K562 (cell line): ENCODE results near the gene CCR6. TPM values are rescaled to one million over a fixed set of nuclear protein-coding genes. Genes with fewer than 3 reads are reported as not detected.

ENCODE experiments used
- ATAC-seq: fragments of 200-7000 bp; cut with Tn5 transposase; 3 replicates; pipeline ENCODE4 v1.9.1; 2020; ENCODE audit warnings: moderate library complexity
- BruUV-seq: library from RNA; stranded (reverse); fragments of 400-500 nt; replicated peaks from 2 replicates; lab custom pipeline; 2021; lab: Mats Ljungman, UMichigan
- CTCF ChIA-PET: fragments of 300-600 bp; formaldehyde crosslinking; extraction: SDS; loops from one replicate; lab custom pipeline; 2021; ENCODE audit warnings: low intra/inter-chr PET ratio; lab: Yijun Ruan, JAX
- POLR2A ChIA-PET: fragments of 300-600, 350-650 bp; sonication (Branson Sonifier 250); formaldehyde crosslinking; extraction: SDS; loops from one replicate; lab custom pipeline; 2021; ENCODE audit warnings: antibody characterized with exemption, inconsistent platforms; lab: Yijun Ruan, JAX
- DNase-seq, 4 experiments: peaks; one replicate each; pipeline versions ENCODE4 v3.0.0 to v3.0.0-alpha.2; 2011 to 2018; ENCODE audit warnings: low spot score in 3 of 4, mixed read lengths in 3 of 4; ENCODE audit errors: extremely low read depth in 1 of 4
- FAIRE-seq: peaks from 2 replicates; lab custom pipeline; 2011; peaks lifted over from hg19 to GRCh38; lab: Jason Lieb, UNC
- H2AFZ ChIP-seq: 2 replicates; pipeline ENCODE4 v1.6.0; 2011; ENCODE audit warnings: low read depth, low read length, control low read depth, inconsistent platforms
- H3K27ac ChIP-seq: fragments of 200-600 bp; 3 replicates; pipeline ENCODE4 v1.8.0; 2011; ENCODE audit warnings: low read depth, mild to moderate bottlenecking, control low read depth, inconsistent platforms, low read length, moderate library complexity, mixed read lengths; ENCODE audit errors: extremely low read depth
- H3K27me3 ChIP-seq, 2 experiments: fragments of 300-600 bp in 1 of 2; 2 replicates in 1 of 2; 3 replicates in 1 of 2; pipeline versions ENCODE4 v1.6.0 to v1.8.0; 2011; ENCODE audit warnings: inconsistent platforms in 2 of 2, low read length in 2 of 2, mild to moderate bottlenecking in 1 of 2, mixed read lengths in 1 of 2, moderate library complexity in 1 of 2; ENCODE audit not compliant: control insufficient read depth in 2 of 2, insufficient read depth in 2 of 2
- H3K36me3 ChIP-seq: fragments of 300-600 bp; 3 replicates; pipeline ENCODE4 v1.8.0; 2011; ENCODE audit warnings: mild to moderate bottlenecking, low read length, inconsistent platforms; ENCODE audit not compliant: control insufficient read depth, insufficient read depth
- H3K4me1 ChIP-seq, 2 experiments: fragments of 200-600 bp in 1 of 2; replicated peaks in 1 of 2; 2 replicates in 1 of 2; 3 replicates in 1 of 2; pipeline versions ENCODE4 v1.5.1 to v1.8.0; 2011; ENCODE audit warnings: inconsistent platforms in 2 of 2, low read length in 2 of 2, mild to moderate bottlenecking in 1 of 2, mixed read lengths in 1 of 2, moderate library complexity in 1 of 2; ENCODE audit not compliant: control insufficient read depth in 2 of 2, insufficient read depth in 2 of 2
- H3K4me2 ChIP-seq: 2 replicates; pipeline ENCODE4 v1.6.1; 2011; ENCODE audit warnings: low read length, control low read depth, inconsistent platforms, mixed read lengths; ENCODE audit not compliant: insufficient read depth
- H3K4me3 ChIP-seq: fragments of 200-600 bp; sonication (generic), shearing (Covaris generic); 2 replicates; pipeline ENCODE4 v1.5.1; 2016; ENCODE audit warnings: control low read depth, inconsistent platforms
- H3K79me2 ChIP-seq: fragments of 200-600 bp; 3 replicates; pipeline ENCODE4 v1.8.0; 2011; ENCODE audit warnings: low read length, inconsistent platforms; ENCODE audit not compliant: control insufficient read depth, insufficient read depth
- H3K9ac ChIP-seq, 2 experiments: 2 replicates each; pipeline versions ENCODE4 v1.6.0 to v1.6.1; 2011; ENCODE audit warnings: low read depth in 2 of 2, low read length in 2 of 2, control low read depth in 1 of 2, inconsistent platforms in 1 of 2, mild to moderate bottlenecking in 1 of 2, mixed read lengths in 1 of 2; ENCODE audit not compliant: insufficient read depth in 1 of 2
- H3K9me1 ChIP-seq: one replicate; pipeline ENCODE4 v1.6.0; 2011; ENCODE audit warnings: inconsistent platforms, mild to moderate bottlenecking, low read length, moderate library complexity; ENCODE audit not compliant: control insufficient read depth, insufficient read depth
- H3K9me3 ChIP-seq: replicated peaks from 2 replicates; pipeline ENCODE4 v1.5.1; 2011; ENCODE audit warnings: low read depth, low read length, inconsistent platforms; ENCODE audit not compliant: control insufficient read depth, insufficient read depth
- H4K20me1 ChIP-seq: replicated peaks from 2 replicates; pipeline ENCODE4 v1.6.1; 2011; ENCODE audit warnings: low read length, inconsistent platforms, mixed read lengths; ENCODE audit not compliant: control insufficient read depth, insufficient read depth
- ARHGAP35 ChIP-seq: fragments of 450-650 bp; IDR thresholded peaks from 2 replicates; pipeline ENCODE4 v1.6.1; 2018; ENCODE audit not compliant: partially characterized antibody
- CREM ChIP-seq: IDR thresholded peaks from 2 replicates; pipeline ENCODE4 v1.6.1; 2014; ENCODE audit warnings: antibody characterized with exemption, low read depth
- MBD2 ChIP-seq: sonication (generic); IDR thresholded peaks from 2 replicates; pipeline ENCODE4 v1.6.1; 2016; ENCODE audit warnings: low read depth, borderline replicate concordance
- MCM7 ChIP-seq, 2 experiments: fragments of 450-650 bp; IDR thresholded peaks; 2 replicates each; pipeline ENCODE4 v1.6.1; 2016 to 2018
- POLR2B ChIP-seq: fragments of 450-650 bp; IDR thresholded peaks from 2 replicates; pipeline ENCODE4 v1.6.1; 2018; ENCODE audit warnings: low read depth; ENCODE audit not compliant: partially characterized antibody
- SRSF9 ChIP-seq: fragments of 200-400 bp; formaldehyde crosslinking; IDR thresholded peaks from 2 replicates; pipeline ENCODE4 v1.6.1; 2017; ENCODE audit warnings: low read depth, low read length, borderline replicate concordance
- ZNF184 ChIP-seq: sonication (generic); formaldehyde crosslinking; IDR thresholded peaks from 2 replicates; pipeline ENCODE4 v1.5.0; 2020; ENCODE audit warnings: missing genetic modification reagents
- ZNF217 ChIP-seq: sonication (generic); formaldehyde crosslinking; IDR thresholded peaks from 2 replicates; pipeline ENCODE4 v1.8.0; 2022; ENCODE audit warnings: mild to moderate bottlenecking, missing genetic modification reagents
- ZNF699 ChIP-seq: fragments of 250-450 bp; sonication (Bioruptor Pico); IDR thresholded peaks from 2 replicates; pipeline ENCODE4 v1.8.0; 2021; ENCODE audit warnings: mild to moderate bottlenecking, moderate library complexity; ENCODE audit not compliant: insufficient replicate concordance
- WGBS: fragments of 100-300 bp; shearing (Covaris generic); methylation state at CpG from one replicate; pipeline ENCODE4 v1.1.6; 2016; ENCODE audit warnings: low coverage, mixed read lengths; ENCODE audit not compliant: insufficient coverage; ENCODE audit errors: missing lambda C conversion rate; 5-methylcytosine and 5-hydroxymethylcytosine counted together
- in situ Hi-C: fragments of 300-500 bp; cut with MboI; formaldehyde crosslinking; loops from 4 replicates; pipeline ENCODE4 v1.15.0; 2018; ENCODE audit warnings: inconsistent platforms, mixed read lengths
- intact Hi-C: fragments of 100-400 bp; cut with micrococcal nuclease; formaldehyde crosslinking; loops from 2 replicates; pipeline ENCODE4 v1.14.2; 2022
- polyA plus RNA-seq, 8 experiments: library from polyadenylated mRNA; depleted of rRNA in 4 of 8; stranded (reverse) in 5 of 8; unstranded in 3 of 8; fragments of >200 nt; fragmentation: Nextera tagmentation in 2 of 8; fragmentation: Illumina TruSeq in 1 of 8; extraction: Ambion mirVana in 2 of 8; extraction: Trizol in 1 of 8; gene quantifications; 2 replicates each; pipeline versions ENCODE4 v1.2.1 to v1.2.3, GENCODE V29; 2011 to 2014; ENCODE audit warnings: inconsistent platforms in 1 of 8, missing spikeins in 1 of 8
- total RNA-seq, 7 experiments: library from RNA; depleted of rRNA in 6 of 7; stranded (reverse); fragments of >200 nt in 6 of 7; fragmentation: Illumina TruSeq in 2 of 7; extraction: Trizol in 2 of 7; gene quantifications; 2 replicates each; pipeline versions ENCODE4 v1.2.1 to v1.2.3, GENCODE V29; 2011 to 2021; ENCODE audit warnings: low replicate concordance in 1 of 7
- TF ChIP-seq, protein P1 (sequence below): sonication (generic); formaldehyde crosslinking; IDR thresholded peaks from 2 replicates; pipeline ENCODE4 v1.8.0; 2022; ENCODE audit warnings: mild to moderate bottlenecking, missing genetic modification reagents

The CCR6 gene
- total and polyA plus RNA-seq, 9 of the 15 experiments (the other 6 are each of a cell fraction or from before 2014, with no cell fraction given), result not detected

DNA sequence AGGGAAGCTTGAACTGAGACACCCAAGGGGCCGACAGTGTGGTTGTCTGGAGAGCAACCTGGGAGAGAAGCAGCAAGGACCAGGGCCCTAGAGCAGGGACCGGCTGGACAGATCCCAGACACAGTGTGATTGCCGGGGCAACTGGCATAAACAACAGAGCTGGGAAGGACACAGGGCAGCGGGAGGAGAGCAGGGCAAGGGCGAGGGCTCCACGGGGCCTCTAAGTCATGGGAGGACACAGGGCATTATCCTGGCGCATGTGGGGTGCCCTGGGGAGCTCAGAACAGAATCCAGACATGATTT is 31.1 kb upstream of the CCR6 start:
- Histone ChIP-seq H3K4me1 (peaks cover 0 to 9% of the 10 kb centered on the region in 2 experiments; a peak in 1 of 5 replicates), H3K4me3 (no peak overlapping the region), H2AFZ (no peak overlapping the region), H3K27me3 (peaks cover 42 to 68% of the 10 kb centered on the region in 2 experiments), H3K9ac (no peak overlapping the region; a peak in 1 of 4 replicates), H3K4me2 (no peak overlapping the region), H3K79me2 (no peaks in the 10 kb centered on the region), H3K36me3 (no peaks in the 10 kb centered on the region), H3K9me3 (no peaks in the 10 kb centered on the region), H3K27ac (no peak overlapping the region), H3K9me1 (no peaks in the 10 kb centered on the region), H4K20me1 (no peaks in the 10 kb centered on the region)
- no peak for DNase-seq
- intact Hi-C loops, result no loop called here
- no peak for ATAC-seq
- FAIRE-seq, result no peak
- 0% methylated on average over 7 of the region's 7 CpGs for WGBS
- POLR2A ChIA-PET, result interaction anchor here (0.6 kb wide), 1 partner anchor 685 kb away, joined by 3 read pairs; no protein-coding TSS in a partner anchor
- BruUV-seq, result no TSS peak
- CTCF ChIA-PET, result no interaction called here
- in situ Hi-C loops, result no loop called here
- TF ChIP-seq ARHGAP35 (no peak), ZNF217 (CRISPR knock-in tag) (no peak), MBD2 (no peak), POLR2B (no peak), MCM7 (IDR thresholded peaks at IDR 0.05) (no peak), CREM (no peak), ZNF184 (no peak), SRSF9 (no peak), ZNF699 (CRISPR knock-in tag) (no peak)
- TF ChIP-seq, protein P1, sequence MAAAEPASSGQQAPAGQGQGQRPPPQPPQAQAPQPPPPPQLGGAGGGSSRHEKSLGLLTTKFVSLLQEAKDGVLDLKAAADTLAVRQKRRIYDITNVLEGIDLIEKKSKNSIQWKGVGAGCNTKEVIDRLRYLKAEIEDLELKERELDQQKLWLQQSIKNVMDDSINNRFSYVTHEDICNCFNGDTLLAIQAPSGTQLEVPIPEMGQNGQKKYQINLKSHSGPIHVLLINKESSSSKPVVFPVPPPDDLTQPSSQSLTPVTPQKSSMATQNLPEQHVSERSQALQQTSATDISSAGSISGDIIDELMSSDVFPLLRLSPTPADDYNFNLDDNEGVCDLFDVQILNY (CRISPR knock-in tag), result no peak
